Measurements from ENCODE around the gene ADAMTS9. TPM values are rescaled to one million over a fixed set of nuclear protein-coding genes. Genes with fewer than 3 reads are reported as not detected.

ADAMTS9 gene
- total and polyA plus RNA-seq, 12 donors: 9.7 to 102 (median 18.6) TPM

GRCh38 chr3:64505419-64505818 is 182.4 kb downstream of the ADAMTS9 start:
- intact Hi-C loops (cut with DNase I): no loop called here
- H3K27ac ChIP-seq: no peak overlapping the region
- H3K36me3 ChIP-seq: no peaks in the 10 kb centered on the region
- ATAC-seq (no peak), DNase-seq (no peak)
- WGBS, 2 donors: 51 to 62% methylated on average over 7 of the region's 7 CpGs
- no peak overlapping the region for H3K4me3 ChIP-seq
- no peaks in the 10 kb centered on the region for H3K9me3 ChIP-seq
- H3K27me3 ChIP-seq: no peaks in the 10 kb centered on the region
- peaks cover 0 to 4% (median 0%) of the 10 kb centered on the region in 9 donors for H3K4me1 ChIP-seq
- TF ChIP-seq CTCF (IDR thresholded peaks at IDR 0.05): no peak

- intact Hi-C loops (cut with DNase I): no loop called here
- H3K4me1 ChIP-seq: peaks cover 0 to 4% (median 0%) of the 10 kb centered on the region in 9 donors
- H3K27me3 ChIP-seq: no peaks in the 10 kb centered on the region
- no peaks in the 10 kb centered on the region for H3K9me3 ChIP-seq
- 94 to 100% methylated on average over 1 of the region's 1 CpG for WGBS, 2 donors
- TF ChIP-seq CTCF (IDR thresholded peaks at IDR 0.05): no peak
- no peak overlapping the region for H3K27ac ChIP-seq
- ATAC-seq (no peak), DNase-seq (no peak)
- no peaks in the 10 kb centered on the region for H3K36me3 ChIP-seq
- no peak overlapping the region for H3K4me3 ChIP-seq
These were observed 185.5 kb downstream of the ADAMTS9 start for GRCh38 chr3:64502284-64502683.

- WGBS, 2 donors: 71 to 72% methylated on average over 8 of the region's 8 CpGs
- Histone ChIP-seq H3K9me3 (no peaks in the 10 kb centered on the region), H3K4me1 (peaks cover 0 to 4% (median 0%) of the 10 kb centered on the region in 9 donors), H3K27me3 (no peaks in the 10 kb centered on the region), H3K27ac (no peak overlapping the region), H3K4me3 (no peak overlapping the region), H3K36me3 (no peaks in the 10 kb centered on the region)
- no peak for DNase-seq
- TF ChIP-seq CTCF (IDR thresholded peaks at IDR 0.05): no peak
- intact Hi-C loops (cut with DNase I): no loop called here
- ATAC-seq: no peak
These were observed 186.4 kb downstream of the ADAMTS9 start for GRCh38 chr3:64501298-64501906.

GRCh38 chr3:64496786-64497490 is 190.9 kb downstream of the ADAMTS9 start:
- intact Hi-C loops (cut with DNase I): no loop called here
- Histone ChIP-seq H3K4me1 (no peaks in the 10 kb centered on the region), H3K27ac (no peak overlapping the region), H3K4me3 (no peak overlapping the region), H3K36me3 (no peaks in the 10 kb centered on the region), H3K9me3 (no peaks in the 10 kb centered on the region), H3K27me3 (peaks cover 0 to 30% (median 9%) of the 10 kb centered on the region in 7 donors)
- no peak for ATAC-seq
- 96 to 97% methylated on average over 5 of the region's 5 CpGs for WGBS, 2 donors
- DNase-seq: no peak
- no peak for TF ChIP-seq CTCF (IDR thresholded peaks at IDR 0.05)
